Body of pancreas (tissue), 4 donors: ENCODE results near the gene LRRC32. TPM values are rescaled to one million over a fixed set of nuclear protein-coding genes. Genes with fewer than 3 reads are reported as not detected.

Source experiments
- ATAC-seq: fragments of 150-250 bp; one replicate; pipeline ENCODE4 v1.9.1; 2016
- DNase-seq, 4 donors: peaks; one replicate each; pipeline ENCODE4 v3.0.0-alpha.2; 2019
- H3K27ac ChIP-seq, 4 donors: fragments of 200-600 bp; sonication (generic); 1 replicate in 3 of 4; 2 replicates in 1 of 4; pipeline versions ENCODE4 v1.5.1 to v1.6.1; 2016 to 2019; ENCODE audit warnings: mild to moderate bottlenecking in 1 of 4, mixed read lengths in 1 of 4, moderate library complexity in 1 of 4
- H3K27me3 ChIP-seq, 2 donors: fragments of 200-600 bp; sonication (generic); one replicate each; pipeline ENCODE4 v1.6.0; 2016; ENCODE audit warnings: mild to moderate bottlenecking in 1 of 2
- H3K36me3 ChIP-seq, 2 donors: fragments of 200-600 bp; sonication (generic); replicated peaks in 1 of 2; 2 replicates each; pipeline ENCODE4 v1.5.1; 2016; ENCODE audit warnings: low read depth in 2 of 2; ENCODE audit not compliant: insufficient read depth in 1 of 2
- H3K4me1 ChIP-seq: fragments of 200-600 bp; sonication (generic); one replicate; pipeline ENCODE4 v1.6.0; 2016
- H3K4me3 ChIP-seq, 2 donors: fragments of 200-600 bp; sonication (generic); 1 replicate in 1 of 2; 2 replicates in 1 of 2; pipeline ENCODE4 v1.5.1; 2016 to 2019
- H3K9me3 ChIP-seq, 3 donors: fragments of 200-600 bp; sonication (generic); 1 replicate in 2 of 3; 2 replicates in 1 of 3; pipeline ENCODE4 v1.5.1; 2016
- POLR2A ChIP-seq, 3 donors: fragments of 450-650 bp; IDR thresholded peaks; one replicate each; pipeline ENCODE4 v1.6.1; 2016; ENCODE audit warnings: antibody characterized with exemption in 3 of 3, mild to moderate bottlenecking in 2 of 3
- WGBS, 2 donors: methylation state at CpG; one replicate each; pipeline ENCODE4 v1.1.5; 2017; 5-methylcytosine and 5-hydroxymethylcytosine counted together
- intact Hi-C: fragments of 100-400 bp; cut with DNase I; formaldehyde crosslinking; loops from one replicate; pipeline ENCODE4 v1.15.1; 2023
- total RNA-seq, 2 donors: library from RNA; depleted of rRNA; stranded (reverse); fragments of >200 nt; gene quantifications; one replicate each; pipeline ENCODE4 v1.1.0, GENCODE V29; 2016
- TF ChIP-seq, protein P1 (sequence below), 7 experiments: fragments of 450-650 bp in 4 of 7; fragments of 200-600 bp in 3 of 7; sonication (generic) in 3 of 7; IDR thresholded peaks; one replicate each; pipeline ENCODE4 v1.5.1; 2016 to 2019; ENCODE audit warnings: antibody characterized with exemption in 7 of 7

Gene LRRC32
- total RNA-seq, 2 donors from 2014 or later: 9.1 to 17.8 TPM

- Histone ChIP-seq H3K27me3 (no peaks in the 10 kb centered on the region), H3K4me1 (peaks cover 3% of the 10 kb centered on the region), H3K36me3 (no peaks in the 10 kb centered on the region), H3K4me3 (no peak overlapping the region), H3K9me3 (no peaks in the 10 kb centered on the region), H3K27ac (no peak overlapping the region)
- DNase-seq (no peak), ATAC-seq (no peak)
- intact Hi-C loops: no loop called here
- 77 to 82% methylated on average over 8 of the region's 8 CpGs for WGBS, 2 donors
- TF ChIP-seq, protein P1, sequence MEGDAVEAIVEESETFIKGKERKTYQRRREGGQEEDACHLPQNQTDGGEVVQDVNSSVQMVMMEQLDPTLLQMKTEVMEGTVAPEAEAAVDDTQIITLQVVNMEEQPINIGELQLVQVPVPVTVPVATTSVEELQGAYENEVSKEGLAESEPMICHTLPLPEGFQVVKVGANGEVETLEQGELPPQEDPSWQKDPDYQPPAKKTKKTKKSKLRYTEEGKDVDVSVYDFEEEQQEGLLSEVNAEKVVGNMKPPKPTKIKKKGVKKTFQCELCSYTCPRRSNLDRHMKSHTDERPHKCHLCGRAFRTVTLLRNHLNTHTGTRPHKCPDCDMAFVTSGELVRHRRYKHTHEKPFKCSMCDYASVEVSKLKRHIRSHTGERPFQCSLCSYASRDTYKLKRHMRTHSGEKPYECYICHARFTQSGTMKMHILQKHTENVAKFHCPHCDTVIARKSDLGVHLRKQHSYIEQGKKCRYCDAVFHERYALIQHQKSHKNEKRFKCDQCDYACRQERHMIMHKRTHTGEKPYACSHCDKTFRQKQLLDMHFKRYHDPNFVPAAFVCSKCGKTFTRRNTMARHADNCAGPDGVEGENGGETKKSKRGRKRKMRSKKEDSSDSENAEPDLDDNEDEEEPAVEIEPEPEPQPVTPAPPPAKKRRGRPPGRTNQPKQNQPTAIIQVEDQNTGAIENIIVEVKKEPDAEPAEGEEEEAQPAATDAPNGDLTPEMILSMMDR (IDR thresholded peaks at IDR 0.05): no peak
- TF ChIP-seq POLR2A (IDR thresholded peaks at IDR 0.05): no peak
Observed at GRCh38 chr11:76678321-76678720, 7.8 kb upstream of the LRRC32 start.

DNA sequence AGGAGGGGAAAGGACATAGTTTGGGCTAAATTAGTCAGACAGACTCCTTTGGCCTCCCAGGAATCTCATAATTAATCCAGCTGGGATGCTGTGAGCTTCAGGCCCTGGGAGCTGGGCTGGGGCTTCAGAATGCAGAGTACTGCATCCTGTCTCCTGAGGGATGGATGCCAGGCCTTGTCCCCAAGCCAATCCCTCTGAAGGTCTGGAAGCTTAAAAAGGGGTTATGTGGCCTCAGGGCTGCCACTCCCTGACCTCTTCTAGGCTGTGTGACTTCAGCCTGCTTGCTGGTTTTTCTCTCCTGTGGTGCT is 6.9 kb upstream of the LRRC32 start:
- no peak for TF ChIP-seq POLR2A (IDR thresholded peaks at IDR 0.05)
- TF ChIP-seq, protein P1 (IDR thresholded peaks at IDR 0.05): no peak
- no peaks in the 10 kb centered on the region for H3K27me3 ChIP-seq
- H3K4me1 ChIP-seq: peaks cover 3% of the 10 kb centered on the region
- no peaks in the 10 kb centered on the region for H3K9me3 ChIP-seq
- intact Hi-C loops: no loop called here
- no peak overlapping the region for H3K4me3 ChIP-seq
- no peaks in the 10 kb centered on the region for H3K36me3 ChIP-seq
- DNase-seq (peak in 1 of 4 donors; percentile 24), ATAC-seq (no peak)
- no peak overlapping the region for H3K27ac ChIP-seq

GRCh38 chr11:76676636-76677457 is 6.3 kb upstream of the LRRC32 start:
- ATAC-seq: no peak
- H3K4me3 ChIP-seq: no peak overlapping the region
- no peak for DNase-seq
- intact Hi-C loops: no loop called here
- no peak overlapping the region for H3K27ac ChIP-seq
- H3K36me3 ChIP-seq: no peaks in the 10 kb centered on the region
- 75 to 80% methylated on average over 16 of the region's 16 CpGs for WGBS, 2 donors
- H3K4me1 ChIP-seq: peaks cover 3% of the 10 kb centered on the region
- H3K9me3 ChIP-seq: no peaks in the 10 kb centered on the region
- TF ChIP-seq POLR2A (IDR thresholded peaks at IDR 0.05): no peak
- TF ChIP-seq, protein P1 (IDR thresholded peaks at IDR 0.05): no peak
- no peaks in the 10 kb centered on the region for H3K27me3 ChIP-seq

DNA sequence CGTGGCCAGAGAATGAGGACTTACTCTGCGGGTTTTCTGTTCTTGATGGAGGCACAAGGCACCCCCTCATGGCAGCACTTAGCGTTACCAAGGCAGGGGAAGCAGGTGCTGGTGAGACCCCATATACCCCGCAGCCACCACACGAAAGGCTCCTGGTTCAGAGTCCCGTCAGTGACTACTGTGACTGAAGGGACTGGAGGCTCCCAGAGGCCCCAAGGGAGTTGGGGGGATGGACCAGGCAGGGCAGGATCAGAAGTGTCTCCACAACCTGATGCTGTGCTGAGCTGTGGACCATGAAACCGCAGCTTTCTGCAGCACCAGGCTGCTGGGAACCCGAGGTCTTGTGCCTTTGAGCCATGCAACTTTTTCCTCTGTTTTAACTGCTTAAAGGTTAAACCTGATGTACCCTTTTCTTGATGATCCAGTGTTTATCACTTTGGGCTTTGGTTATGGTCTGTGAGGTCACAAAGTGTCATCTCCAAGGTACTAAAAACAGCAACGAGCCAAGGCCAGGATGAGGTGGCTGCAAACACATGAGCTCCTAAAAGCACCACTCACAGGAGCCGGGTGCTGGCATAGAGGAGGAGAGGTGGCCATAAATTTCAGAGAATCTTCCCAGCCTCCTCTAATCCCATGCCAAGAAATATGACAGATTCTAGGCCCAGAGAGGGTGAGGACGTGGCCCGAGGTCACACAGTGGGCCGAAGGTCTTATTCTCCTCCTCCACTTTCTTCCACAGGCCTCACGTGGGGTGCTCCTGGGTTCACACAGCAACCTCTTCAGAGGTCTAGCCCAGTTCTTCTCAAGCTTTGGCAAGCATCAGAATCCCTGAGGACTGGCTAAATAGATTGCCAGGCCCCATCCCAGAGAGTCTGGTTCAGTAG is 4.2 kb upstream of the LRRC32 start:
- peaks cover 0 to 9% of the 10 kb centered on the region in 2 donors for H3K27me3 ChIP-seq
- TF ChIP-seq, protein P1 (IDR thresholded peaks at IDR 0.05): no peak
- TF ChIP-seq POLR2A (IDR thresholded peaks at IDR 0.05): no peak
- H3K27ac ChIP-seq: no peak overlapping the region
- ATAC-seq (no peak), DNase-seq (no peak)
- no peaks in the 10 kb centered on the region for H3K9me3 ChIP-seq
- H3K36me3 ChIP-seq: no peaks in the 10 kb centered on the region
- intact Hi-C loops: no loop called here
- WGBS, 2 donors: 85% methylated on average over 8 to 13 of the region's 14 CpGs
- no peak overlapping the region for H3K4me3 ChIP-seq
- H3K4me1 ChIP-seq: peaks cover 11% of the 10 kb centered on the region
